Endothelial cell of umbilical vein (primary cell): ENCODE results near the gene ZNF385B. TPM values are rescaled to one million over a fixed set of nuclear protein-coding genes. Genes with fewer than 3 reads are reported as not detected.

Source experiments
- BruUV-seq: library from RNA; stranded (reverse); fragments of 400-500 nt; replicated peaks from 2 replicates; lab custom pipeline; 2021; lab: Mats Ljungman, UMichigan
- CTCF ChIA-PET: fragments of 300-600, 350-600 bp; sonication (Branson Sonifier 250); formaldehyde crosslinking; loops from one replicate; lab custom pipeline; 2021; ENCODE audit warnings: antibody characterized with exemption, inconsistent platforms; lab: Charles Lee
- POLR2A ChIA-PET: fragments of 300-600, 350-600 bp; sonication (Branson Sonifier 250); formaldehyde crosslinking; loops from one replicate; lab custom pipeline; 2021; ENCODE audit warnings: antibody characterized with exemption, inconsistent platforms; lab: Charles Lee
- DNase-seq: peaks from one replicate; pipeline ENCODE4 v3.0.0-alpha.2; 2011; ENCODE audit warnings: low read depth, low spot score
- FAIRE-seq: peaks from 2 replicates; lab custom pipeline; 2011; peaks lifted over from hg19 to GRCh38; lab: Jason Lieb, UNC
- H2AFZ ChIP-seq: 2 replicates; pipeline ENCODE4 v1.6.0; 2012; ENCODE audit warnings: low read depth, low read length, control low read depth, inconsistent platforms
- H3K27ac ChIP-seq: 2 replicates; pipeline ENCODE4 v1.5.1; 2011; ENCODE audit warnings: low read depth, mild to moderate bottlenecking, control low read depth, low read length, moderate library complexity; ENCODE audit not compliant: insufficient read depth
- H3K27me3 ChIP-seq, 2 experiments: 2 replicates each; pipeline versions ENCODE4 v1.6.0 to v1.6.1; 2011; ENCODE audit warnings: low read length in 2 of 2, mixed read lengths in 1 of 2; ENCODE audit not compliant: control insufficient read depth in 2 of 2, insufficient read depth in 2 of 2
- H3K36me3 ChIP-seq, 2 experiments: 2 replicates in 1 of 2; 3 replicates in 1 of 2; pipeline ENCODE4 v1.5.1; 2011; ENCODE audit warnings: low read length in 2 of 2, mild to moderate bottlenecking in 1 of 2, moderate library complexity in 1 of 2; ENCODE audit not compliant: control insufficient read depth in 2 of 2, insufficient read depth in 2 of 2; ENCODE audit errors: extremely low read depth in 1 of 2
- H3K4me1 ChIP-seq: 3 replicates; pipeline ENCODE4 v1.5.1; 2011; ENCODE audit warnings: mild to moderate bottlenecking, low read length; ENCODE audit not compliant: control insufficient read depth, insufficient read depth; ENCODE audit errors: extremely low read depth
- H3K4me2 ChIP-seq: 2 replicates; pipeline ENCODE4 v1.6.1; 2011; ENCODE audit warnings: low read length, control low read depth, mixed read lengths; ENCODE audit not compliant: insufficient read depth
- H3K4me3 ChIP-seq, 3 experiments: fragments of 200-600 bp in 1 of 3; sonication (generic), shearing (Covaris generic) in 1 of 3; replicated peaks in 1 of 3; 2 replicates each; pipeline ENCODE4 v1.5.1; 2011 to 2016; ENCODE audit warnings: control low read depth in 3 of 3, low read length in 3 of 3, mild to moderate bottlenecking in 2 of 3, inconsistent platforms in 1 of 3, low read depth in 1 of 3, moderate library complexity in 1 of 3; ENCODE audit not compliant: insufficient read depth in 1 of 3
- H3K79me2 ChIP-seq: 2 replicates; pipeline ENCODE4 v1.6.0; 2012; ENCODE audit warnings: low read length, inconsistent platforms; ENCODE audit not compliant: control insufficient read depth, insufficient read depth
- H3K9ac ChIP-seq: replicated peaks from 2 replicates; pipeline ENCODE3; 2011; ENCODE audit warnings: low read length, control low read depth; ENCODE audit not compliant: insufficient read depth; ENCODE audit errors: extremely low read depth
- H3K9me1 ChIP-seq: replicated peaks from 3 replicates; pipeline ENCODE4 v1.6.0; 2011; ENCODE audit warnings: mild to moderate bottlenecking, low read length; ENCODE audit not compliant: control insufficient read depth, insufficient read depth; ENCODE audit errors: extremely low read depth
- H3K9me3 ChIP-seq: replicated peaks from 2 replicates; pipeline ENCODE4 v1.5.1; 2012; ENCODE audit warnings: low read length, inconsistent platforms; ENCODE audit not compliant: control insufficient read depth, insufficient read depth
- H4K20me1 ChIP-seq: replicated peaks from 2 replicates; pipeline ENCODE3; 2011; ENCODE audit warnings: mild to moderate bottlenecking, low read length; ENCODE audit not compliant: control insufficient read depth, insufficient read depth; ENCODE audit errors: extremely low read depth
- CTCF ChIP-seq, 2 donors: IDR thresholded peaks; 1 replicate in 1 of 2; 2 replicates in 1 of 2; pipeline ENCODE4 v1.5.1; 2011; ENCODE audit warnings: low read length in 2 of 2, mild to moderate bottlenecking in 2 of 2, moderate library complexity in 2 of 2, control low read depth in 1 of 2, inconsistent platforms in 1 of 2, low read depth in 1 of 2; ENCODE audit not compliant: insufficient read depth in 1 of 2; ENCODE audit errors: extremely low read depth in 1 of 2
- EZH2 ChIP-seq: IDR thresholded peaks from 2 replicates; pipeline ENCODE4 v1.6.1; 2012; ENCODE audit warnings: borderline replicate concordance, low read depth, mild to moderate bottlenecking, moderate library complexity, low read length, inconsistent platforms; ENCODE audit not compliant: severe bottlenecking
- FOS ChIP-seq: IDR thresholded peaks from 2 replicates; pipeline ENCODE4 v1.6.1; 2011; ENCODE audit warnings: mild to moderate bottlenecking, low read length, moderate library complexity, borderline replicate concordance; ENCODE audit not compliant: insufficient read depth
- GATA2 ChIP-seq: IDR thresholded peaks from 2 replicates; pipeline ENCODE4 v1.7.0; 2011; ENCODE audit warnings: low read depth, mild to moderate bottlenecking, moderate library complexity, mixed read lengths, low read length; ENCODE audit not compliant: insufficient read length, insufficient read depth
- JUN ChIP-seq: IDR thresholded peaks from 2 replicates; pipeline ENCODE4 v1.6.1; 2011; ENCODE audit warnings: borderline replicate concordance, low read depth; ENCODE audit not compliant: insufficient read length, insufficient read depth
- MAX ChIP-seq: IDR thresholded peaks from 2 replicates; pipeline ENCODE4 v1.6.1; 2011; ENCODE audit not compliant: insufficient read depth, insufficient read length
- MYC ChIP-seq: IDR thresholded peaks from one replicate; pipeline ENCODE4 v1.6.1; 2011; ENCODE audit warnings: mild to moderate bottlenecking, low read depth, low read length
- POLR2A ChIP-seq: IDR thresholded peaks from 2 replicates; pipeline ENCODE4 v1.6.1; 2012; ENCODE audit warnings: low read depth, mild to moderate bottlenecking, control low read depth, low read length
- POLR2AphosphoS5 ChIP-seq: IDR thresholded peaks from 2 replicates; pipeline ENCODE4 v1.6.1; 2012; ENCODE audit warnings: low read depth, mild to moderate bottlenecking, control low read depth, low read length, moderate library complexity; ENCODE audit not compliant: insufficient read depth
- dilution Hi-C: fragments of 300-500 bp; cut with MboI; formaldehyde crosslinking; loops from one replicate; pipeline ENCODE4 v1.15.0; 2019; ENCODE audit warnings: low sequenced_read_pairs; ENCODE audit not compliant: extremely low pct_ligation_motif_present
- intact Hi-C: fragments of 100-400 bp; cut with micrococcal nuclease; formaldehyde crosslinking; loops from one replicate; pipeline ENCODE4 v1.10.0; 2022
- polyA plus RNA-seq, 4 experiments: library from polyadenylated mRNA; depleted of rRNA in 3 of 4; stranded (reverse) in 3 of 4; unstranded in 1 of 4; fragments of >200 nt; gene quantifications; 2 replicates each; pipeline versions ENCODE4 v1.2.1 to v1.2.3, GENCODE V29; 2011 to 2012; ENCODE audit warnings: missing spikeins in 1 of 4
- total RNA-seq: library from RNA; stranded (reverse); gene quantifications from 2 replicates; pipeline ENCODE4 v1.2.3, GENCODE V29; 2021

ZNF385B gene
- total and polyA plus RNA-seq, 2 donors (not counting 3 experiments of a cell fraction or from before 2014, with no cell fraction given), result not detected

- no peak for TF ChIP-seq FOS
- TF ChIP-seq POLR2AphosphoS5, result no peak
- TF ChIP-seq EZH2, result no peak
- no peak for TF ChIP-seq JUN
- TF ChIP-seq CTCF (IDR thresholded peaks at IDR 0.05; ENCODE audit: extremely low read depth in 1 of 2, insufficient read depth in 1 of 2, low read depth in 1 of 2, low read length in 2 of 2), result no peak
- no peak for TF ChIP-seq MYC
- no peak for TF ChIP-seq POLR2A
- TF ChIP-seq GATA2, result no peak
- no peak for TF ChIP-seq MAX
- H3K27me3 ChIP-seq, result peaks cover 6 to 7% of the 10 kb centered on the region in 2 experiments
- H3K27ac ChIP-seq, result no peak overlapping the region
- H3K9me1 ChIP-seq, result no peaks in the 10 kb centered on the region
- DNase-seq (peak; percentile 61), FAIRE-seq (peak; percentile 46)
- H3K4me1 ChIP-seq, result no peaks in the 10 kb centered on the region
- no peak overlapping the region for H3K4me2 ChIP-seq
- H3K9me3 ChIP-seq, result no peaks in the 10 kb centered on the region
- no peaks in the 10 kb centered on the region for H4K20me1 ChIP-seq
- BruUV-seq, result no TSS peak
- no peaks in the 10 kb centered on the region for H3K36me3 ChIP-seq
- CTCF ChIA-PET, result interaction anchor here (0.9 to 1.5 kb wide), 2 partner anchors 10 to 18 kb away, joined by 3 to 9 read pairs; no protein-coding TSS in a partner anchor
- no peaks in the 10 kb centered on the region for H3K79me2 ChIP-seq
- no peak overlapping the region for H3K9ac ChIP-seq
- dilution Hi-C loops, result no loop called here
- intact Hi-C loops, result no loop called here
- H3K4me3 ChIP-seq, result no peak overlapping the region
- no peak overlapping the region for H2AFZ ChIP-seq
- POLR2A ChIA-PET, result no interaction called here
Measured at GRCh38 chr2:179428649-179429048, 432.8 kb downstream of the ZNF385B start.
